ENCODE results near the gene DEF6.
A peak's percentile ranks its signal among the peaks of the same experiment; 100 is the strongest.

The DEF6 gene

GRCh38 chr6:35297601-35298481, at the start of gene DEF6:
TSS of gene DEF6 (plus strand) at chr6:35297818. CDS start at chr6:35297857, 39 bp downstream.
- DNase-seq (ENCODE audit: low read depth in 2 of 2): peak; percentile 83 to 85

- no peak for DNase-seq (ENCODE audit: low read depth in 2 of 2)
Observed at GRCh38 chr6:35248300-35248699, 49.3 kb upstream of the DEF6 start.

- no peak for DNase-seq (ENCODE audit: low read depth in 2 of 2)
Observed at GRCh38 chr6:35248965-35249364, 48.7 kb upstream of the DEF6 start.

GRCh38 chr6:35251949-35252348, 45.7 kb upstream of the DEF6 start:
- DNase-seq (ENCODE audit: low read depth in 2 of 2): no peak

GRCh38 chr6:35253249-35253648, 44.4 kb upstream of the DEF6 start:
- DNase-seq (ENCODE audit: low read depth in 2 of 2): no peak

GRCh38 chr6:35258336-35258735, 39.3 kb upstream of the DEF6 start:
- DNase-seq (ENCODE audit: low read depth in 2 of 2): no peak

GRCh38 chr6:35258858-35259193, 38.8 kb upstream of the DEF6 start:
- DNase-seq (ENCODE audit: low read depth in 2 of 2): no peak

GRCh38 chr6:35259194-35259947, 38.2 kb upstream of the DEF6 start, which contains the start of gene ZNF76:
TSS of gene ZNF76 (plus strand) at chr6:35259735. CDS start at chr6:35281152, 21,417 bp downstream.
- DNase-seq (ENCODE audit: low read depth in 2 of 2): peak; percentile 90 to 92

GRCh38 chr6:35259948-35260590, 37.5 kb upstream of the DEF6 start:
- peak; percentile 68 to 70 for DNase-seq (ENCODE audit: low read depth in 2 of 2)

GRCh38 chr6:35260591-35261570, 36.7 kb upstream of the DEF6 start:
- DNase-seq (ENCODE audit: low read depth in 2 of 2): no peak

GRCh38 chr6:35262596-35262995, 35.0 kb upstream of the DEF6 start:
- DNase-seq (ENCODE audit: low read depth in 2 of 2): no peak

- no peak for DNase-seq (ENCODE audit: low read depth in 2 of 2)
Observed at GRCh38 chr6:35264550-35265274, 32.9 kb upstream of the DEF6 start.

- DNase-seq (ENCODE audit: low read depth in 2 of 2): no peak
Observed at GRCh38 chr6:35265523-35265922, 32.1 kb upstream of the DEF6 start.

- DNase-seq (ENCODE audit: low read depth in 2 of 2): no peak
Observed at GRCh38 chr6:35267446-35267845, 30.2 kb upstream of the DEF6 start.

- DNase-seq (ENCODE audit: low read depth in 2 of 2): no peak
Observed at GRCh38 chr6:35267897-35268296, 29.7 kb upstream of the DEF6 start.

GRCh38 chr6:35272005-35272404, 25.6 kb upstream of the DEF6 start:
- no peak for DNase-seq (ENCODE audit: low read depth in 2 of 2)

GRCh38 chr6:35273822-35274559, 23.6 kb upstream of the DEF6 start:
- DNase-seq (ENCODE audit: low read depth in 2 of 2): no peak

GRCh38 chr6:35275744-35276260, 21.8 kb upstream of the DEF6 start:
- no peak for DNase-seq (ENCODE audit: low read depth in 2 of 2)

GRCh38 chr6:35278708-35279107, 18.9 kb upstream of the DEF6 start:
- DNase-seq (ENCODE audit: low read depth in 2 of 2): no peak

GRCh38 chr6:35280903-35281302, 16.7 kb upstream of the DEF6 start:
- DNase-seq (ENCODE audit: low read depth in 2 of 2): no peak
